Measurements from ENCODE around the gene PLEKHA1. TPM values are rescaled to one million over a fixed set of nuclear protein-coding genes. Genes with fewer than 3 reads are reported as not detected.

PLEKHA1 gene
- total and polyA plus RNA-seq, 2 experiments from 2014 or later: 54.0 to 62.6 TPM

DNA sequence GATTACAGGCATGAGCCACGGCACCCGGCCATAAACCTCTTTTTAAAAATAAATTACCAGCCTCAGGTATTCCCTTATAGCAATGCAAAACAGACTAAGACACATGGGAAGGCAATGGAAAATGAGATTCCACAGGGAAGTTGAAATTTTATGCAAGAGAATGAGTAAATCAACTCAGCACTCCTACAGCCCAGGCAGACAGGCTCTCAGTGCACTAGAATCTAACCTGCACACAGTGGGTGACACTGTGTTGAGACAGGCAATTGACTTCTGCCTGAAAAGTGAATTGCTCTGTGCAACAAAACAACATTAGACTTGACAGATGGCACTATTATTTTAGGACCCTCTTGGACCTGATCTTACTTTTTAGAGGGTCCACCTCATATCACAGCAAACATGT is 20.1 kb upstream of the PLEKHA1 start:
- Histone ChIP-seq H3K27ac (no peak overlapping the region), H3K4me3 (no peak overlapping the region), H4K20me1 (ENCODE audit: insufficient read depth, poor library complexity, severe bottlenecking) (no peaks in the 10 kb centered on the region), H3K4me2 (no peak overlapping the region), H3K27me3 (no peaks in the 10 kb centered on the region), H3K79me2 (no peaks in the 10 kb centered on the region), H3K36me3 (replicated peaks; ENCODE audit: insufficient read depth, low read depth) (no peaks in the 10 kb centered on the region), H3K4me1 (ENCODE audit: insufficient read depth) (peaks cover 12% of the 10 kb centered on the region), H2AFZ (no peak overlapping the region), H3K9me3 (ENCODE audit: low read depth) (no peaks in the 10 kb centered on the region), H3K9me2 (replicated peaks; ENCODE audit: insufficient read depth) (no peaks in the 10 kb centered on the region)
- 93% methylated on average over 2 of the region's 2 CpGs for WGBS (ENCODE audit: low lambda C conversion rate, missing lambda C conversion rate)
- TF ChIP-seq EZH2phosphoT487 (IDR thresholded peaks at IDR 0.05; ENCODE audit: low read depth, severe bottlenecking, unreplicated experiment) (no peak), EZH2 (IDR thresholded peaks at IDR 0.05; ENCODE audit: borderline replicate concordance) (no peak)
- TF ChIP-seq, protein P1, sequence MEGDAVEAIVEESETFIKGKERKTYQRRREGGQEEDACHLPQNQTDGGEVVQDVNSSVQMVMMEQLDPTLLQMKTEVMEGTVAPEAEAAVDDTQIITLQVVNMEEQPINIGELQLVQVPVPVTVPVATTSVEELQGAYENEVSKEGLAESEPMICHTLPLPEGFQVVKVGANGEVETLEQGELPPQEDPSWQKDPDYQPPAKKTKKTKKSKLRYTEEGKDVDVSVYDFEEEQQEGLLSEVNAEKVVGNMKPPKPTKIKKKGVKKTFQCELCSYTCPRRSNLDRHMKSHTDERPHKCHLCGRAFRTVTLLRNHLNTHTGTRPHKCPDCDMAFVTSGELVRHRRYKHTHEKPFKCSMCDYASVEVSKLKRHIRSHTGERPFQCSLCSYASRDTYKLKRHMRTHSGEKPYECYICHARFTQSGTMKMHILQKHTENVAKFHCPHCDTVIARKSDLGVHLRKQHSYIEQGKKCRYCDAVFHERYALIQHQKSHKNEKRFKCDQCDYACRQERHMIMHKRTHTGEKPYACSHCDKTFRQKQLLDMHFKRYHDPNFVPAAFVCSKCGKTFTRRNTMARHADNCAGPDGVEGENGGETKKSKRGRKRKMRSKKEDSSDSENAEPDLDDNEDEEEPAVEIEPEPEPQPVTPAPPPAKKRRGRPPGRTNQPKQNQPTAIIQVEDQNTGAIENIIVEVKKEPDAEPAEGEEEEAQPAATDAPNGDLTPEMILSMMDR (IDR thresholded peaks at IDR 0.05; ENCODE audit: poor library complexity): no peak
- DNase-seq (ENCODE audit: low spot score): no peak

DNA sequence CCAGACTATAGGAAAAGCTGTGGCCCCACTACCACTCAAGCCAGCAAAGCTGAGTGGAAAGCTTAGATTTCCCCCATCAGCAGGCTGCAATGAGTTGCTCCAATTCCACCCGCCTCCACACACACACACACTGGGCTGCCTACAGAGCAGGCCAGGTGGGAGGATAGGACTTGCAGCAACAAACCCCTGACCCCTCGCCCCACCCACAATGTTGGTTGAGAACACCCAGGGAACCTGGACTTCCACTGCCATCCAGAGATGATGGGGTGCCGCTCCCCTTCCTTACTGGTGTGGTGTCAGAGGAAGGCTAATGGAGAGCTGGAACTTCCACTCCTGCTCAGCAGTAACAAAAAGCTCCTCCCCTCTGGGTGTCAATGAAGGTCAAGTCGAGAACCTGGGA is 16.8 kb upstream of the PLEKHA1 start:
- no peak overlapping the region for H3K4me2 ChIP-seq
- no peak for DNase-seq (ENCODE audit: low spot score)
- H2AFZ ChIP-seq: no peak overlapping the region
- no peak overlapping the region for H3K27ac ChIP-seq
- H3K4me3 ChIP-seq: no peak overlapping the region
- no peaks in the 10 kb centered on the region for H3K27me3 ChIP-seq
- H3K9me2 ChIP-seq (replicated peaks; ENCODE audit: insufficient read depth): no peaks in the 10 kb centered on the region
- no peaks in the 10 kb centered on the region for H4K20me1 ChIP-seq (ENCODE audit: insufficient read depth, poor library complexity, severe bottlenecking)
- H3K9me3 ChIP-seq (ENCODE audit: low read depth): no peaks in the 10 kb centered on the region
- WGBS (ENCODE audit: low lambda C conversion rate, missing lambda C conversion rate): 87% methylated on average over 4 of the region's 4 CpGs
- H3K79me2 ChIP-seq: no peaks in the 10 kb centered on the region
- no peaks in the 10 kb centered on the region for H3K36me3 ChIP-seq (replicated peaks; ENCODE audit: insufficient read depth, low read depth)
- no peaks in the 10 kb centered on the region for H3K4me1 ChIP-seq (ENCODE audit: insufficient read depth)
- no peak for TF ChIP-seq EZH2 (IDR thresholded peaks at IDR 0.05; ENCODE audit: borderline replicate concordance)
- no peak for TF ChIP-seq EZH2phosphoT487 (IDR thresholded peaks at IDR 0.05; ENCODE audit: low read depth, severe bottlenecking, unreplicated experiment)
- TF ChIP-seq, protein P1 (IDR thresholded peaks at IDR 0.05; ENCODE audit: poor library complexity): no peak

DNA sequence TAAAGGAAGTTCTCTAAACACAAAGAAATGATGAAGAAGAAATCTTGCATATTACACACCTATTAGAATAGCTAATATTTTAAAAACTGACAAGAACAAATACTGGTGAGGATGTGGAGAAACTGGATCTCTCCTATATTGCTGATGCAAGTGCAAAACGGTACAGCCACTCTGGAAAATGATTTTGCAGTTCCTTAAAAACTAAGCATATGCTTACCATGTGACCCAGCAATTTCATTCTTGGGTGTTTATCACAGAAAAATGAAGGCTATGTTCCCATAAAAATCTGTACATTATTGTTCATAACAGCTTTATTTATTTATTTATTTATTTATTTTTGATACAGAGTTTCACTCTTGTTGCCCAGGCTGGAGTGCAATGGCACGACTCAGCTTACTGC is 14.9 kb upstream of the PLEKHA1 start:
- H3K79me2 ChIP-seq: no peaks in the 10 kb centered on the region
- no peaks in the 10 kb centered on the region for H3K9me3 ChIP-seq (ENCODE audit: low read depth)
- H3K27me3 ChIP-seq: no peaks in the 10 kb centered on the region
- H3K27ac ChIP-seq: no peak overlapping the region
- H3K4me2 ChIP-seq: no peak overlapping the region
- TF ChIP-seq EZH2 (IDR thresholded peaks at IDR 0.05; ENCODE audit: borderline replicate concordance): no peak
- TF ChIP-seq, protein P1 (IDR thresholded peaks at IDR 0.05; ENCODE audit: poor library complexity): no peak
- TF ChIP-seq EZH2phosphoT487 (IDR thresholded peaks at IDR 0.05; ENCODE audit: low read depth, severe bottlenecking, unreplicated experiment): no peak
- no peaks in the 10 kb centered on the region for H3K36me3 ChIP-seq (replicated peaks; ENCODE audit: insufficient read depth, low read depth)
- no peak overlapping the region for H2AFZ ChIP-seq
- no peak for DNase-seq (ENCODE audit: low spot score)
- no peaks in the 10 kb centered on the region for H3K9me2 ChIP-seq (replicated peaks; ENCODE audit: insufficient read depth)
- no peaks in the 10 kb centered on the region for H4K20me1 ChIP-seq (ENCODE audit: insufficient read depth, poor library complexity, severe bottlenecking)
- no peak overlapping the region for H3K4me3 ChIP-seq
- H3K4me1 ChIP-seq (ENCODE audit: insufficient read depth): no peaks in the 10 kb centered on the region
- 96% methylated on average over 2 of the region's 2 CpGs for WGBS (ENCODE audit: low lambda C conversion rate, missing lambda C conversion rate)

DNA sequence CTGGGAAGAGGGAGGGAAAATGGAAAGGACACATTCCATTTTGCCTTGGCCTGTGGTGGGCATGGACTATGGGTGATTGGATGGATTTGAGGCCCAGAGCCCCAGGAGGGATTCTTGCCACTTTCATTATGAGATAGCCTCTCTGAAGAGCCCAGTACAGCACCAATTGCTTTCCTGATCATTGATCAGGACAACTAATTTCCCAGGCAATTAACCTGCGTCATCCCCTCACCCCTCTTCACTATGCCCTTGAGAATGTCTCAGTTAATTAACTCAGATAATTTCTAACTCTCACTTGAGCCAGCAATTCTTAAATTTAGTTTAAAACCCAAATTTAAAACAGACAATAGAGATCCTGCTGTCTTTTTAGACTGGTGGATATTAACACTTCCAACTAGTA is 13.5 kb upstream of the PLEKHA1 start:
- no peak for TF ChIP-seq EZH2 (IDR thresholded peaks at IDR 0.05; ENCODE audit: borderline replicate concordance)
- no peak for TF ChIP-seq EZH2phosphoT487 (IDR thresholded peaks at IDR 0.05; ENCODE audit: low read depth, severe bottlenecking, unreplicated experiment)
- TF ChIP-seq, protein P1 (IDR thresholded peaks at IDR 0.05; ENCODE audit: poor library complexity): no peak
- 100% methylated on average over 1 of the region's 1 CpG for whole genome bisulfite sequencing (ENCODE audit: low lambda C conversion rate, missing lambda C conversion rate)
- no peak overlapping the region for H3K4me3 ChIP-seq

More for the DNA sequence above, 13.5 kb upstream of the PLEKHA1 start:
- no peak overlapping the region for H3K4me2 ChIP-seq
- H3K36me3 ChIP-seq (replicated peaks; ENCODE audit: insufficient read depth, low read depth): no peaks in the 10 kb centered on the region
- H3K79me2 ChIP-seq: no peaks in the 10 kb centered on the region
- no peaks in the 10 kb centered on the region for H3K27me3 ChIP-seq
- H3K9me2 ChIP-seq (replicated peaks; ENCODE audit: insufficient read depth): no peaks in the 10 kb centered on the region
- H3K4me1 ChIP-seq (ENCODE audit: insufficient read depth): no peaks in the 10 kb centered on the region
- H4K20me1 ChIP-seq (ENCODE audit: insufficient read depth, poor library complexity, severe bottlenecking): no peaks in the 10 kb centered on the region
- no peak overlapping the region for H2AFZ ChIP-seq
- no peak for DNase-seq (ENCODE audit: low spot score)
- no peaks in the 10 kb centered on the region for H3K9me3 ChIP-seq (ENCODE audit: low read depth)
- H3K27ac ChIP-seq: no peak overlapping the region
